GM12892 (cell line): Measurements from ENCODE around the gene IDH2.

ENCODE experiments used
- POLR2A ChIP-seq: IDR thresholded peaks from 2 replicates; pipeline ENCODE4 v1.6.1; 2011; ENCODE audit warnings: low read depth, low read length, control low read depth
- POLR2AphosphoS5 ChIP-seq: IDR thresholded peaks from 2 replicates; pipeline ENCODE4 v1.6.1; 2011; ENCODE audit warnings: low read depth, low read length, control low read depth

GRCh38 chr15:90082140-90082715, 20.0 kb downstream of the IDH2 start:
- TF ChIP-seq POLR2AphosphoS5: no peak
- no peak for TF ChIP-seq POLR2A
